DND-41 (cell line): Measurements from ENCODE around the gene PCDH9.
"Not testable (repeated sequence)": the region's sequence is repeated elsewhere in the genome, so short reads cannot be mapped to it uniquely, and the experiment has no call there.

Source experiments
- ATAC-seq: fragments of 200-7000 bp; cut with Tn5 transposase; 3 replicates; pipeline ENCODE4 v1.9.1; 2021; ENCODE audit warnings: low read depth; ENCODE audit not compliant: insufficient read depth
- DNase-seq: peaks from one replicate; pipeline ENCODE4 v3.0.0-alpha.2; 2020
- H2AFZ ChIP-seq: 2 replicates; pipeline ENCODE4 v1.6.0; 2012; ENCODE audit warnings: low read depth, low read length
- H3K27ac ChIP-seq: 2 replicates; pipeline ENCODE4 v1.5.1; 2012; ENCODE audit warnings: low read length, inconsistent platforms
- H3K27me3 ChIP-seq: fragments of 200-600 bp; sonication (generic); 2 replicates; pipeline ENCODE4 v1.6.0; 2012; ENCODE audit warnings: low read length, mild to moderate bottlenecking, inconsistent platforms; ENCODE audit not compliant: insufficient read depth, poor library complexity
- H3K36me3 ChIP-seq: 2 replicates; pipeline ENCODE4 v1.5.1; 2012; ENCODE audit warnings: low read length, inconsistent platforms; ENCODE audit not compliant: insufficient read depth
- H3K4me1 ChIP-seq: 2 replicates; pipeline ENCODE4 v1.5.1; 2012; ENCODE audit warnings: mild to moderate bottlenecking, low read length; ENCODE audit not compliant: insufficient read depth
- H3K4me2 ChIP-seq: 2 replicates; pipeline ENCODE4 v1.6.0; 2012; ENCODE audit warnings: mild to moderate bottlenecking, moderate library complexity, low read length, inconsistent platforms; ENCODE audit not compliant: insufficient read depth
- H3K4me3 ChIP-seq, 2 experiments: fragments of 200-600 bp in 1 of 2; shearing (Covaris generic) in 1 of 2; 2 replicates each; pipeline ENCODE4 v1.5.1; 2012 to 2016; ENCODE audit warnings: inconsistent platforms in 2 of 2, low read length in 2 of 2, mild to moderate bottlenecking in 2 of 2, low read depth in 1 of 2, moderate library complexity in 1 of 2
- H3K79me2 ChIP-seq: 2 replicates; pipeline ENCODE4 v1.6.0; 2012; ENCODE audit warnings: low read length, inconsistent platforms; ENCODE audit not compliant: insufficient read depth
- H3K9ac ChIP-seq: 2 replicates; pipeline ENCODE4 v1.6.0; 2012; ENCODE audit warnings: low read depth, mild to moderate bottlenecking, inconsistent platforms, low read length, moderate library complexity
- H3K9me3 ChIP-seq: 2 replicates; pipeline ENCODE4 v1.5.1; 2012; ENCODE audit warnings: low read length, moderate library complexity, mild to moderate bottlenecking, inconsistent platforms; ENCODE audit not compliant: insufficient read depth, severe bottlenecking
- H4K20me1 ChIP-seq: 2 replicates; pipeline ENCODE4 v1.6.0; 2012; ENCODE audit warnings: low read length; ENCODE audit not compliant: insufficient read depth
- CTCF ChIP-seq: IDR thresholded peaks from 2 replicates; pipeline ENCODE4 v1.5.1; 2012; ENCODE audit warnings: borderline replicate concordance, low read length, moderate library complexity, mild to moderate bottlenecking; ENCODE audit not compliant: poor library complexity, severe bottlenecking; ENCODE audit errors: extremely low read depth
- EZH2 ChIP-seq: IDR thresholded peaks from 3 replicates; pipeline ENCODE4 v1.6.1; 2012; ENCODE audit warnings: borderline replicate concordance, low read depth, mild to moderate bottlenecking, moderate library complexity, low read length, inconsistent platforms; ENCODE audit not compliant: severe bottlenecking

PCDH9 gene

GRCh38 chr13:66888698-66889097, 341.4 kb downstream of the PCDH9 start:
- Histone ChIP-seq H3K36me3 (no peaks in the 10 kb centered on the region), H2AFZ (no peak overlapping the region), H3K9ac (no peak overlapping the region), H3K27me3 (no peaks in the 10 kb centered on the region), H4K20me1 (no peaks in the 10 kb centered on the region), H3K79me2 (no peaks in the 10 kb centered on the region), H3K4me1 (no peaks in the 10 kb centered on the region), H3K4me2 (no peak overlapping the region), H3K4me3 (no peak overlapping the region), H3K9me3 (no peaks in the 10 kb centered on the region), H3K27ac (no peak overlapping the region)
- DNase-seq (no peak), ATAC-seq (no peak)
- TF ChIP-seq EZH2 (no peak), CTCF (no peak)

GRCh38 chr13:66887088-66887487, 343.0 kb downstream of the PCDH9 start:
- H4K20me1 ChIP-seq = no peaks in the 10 kb centered on the region
- H3K27ac ChIP-seq = no peak overlapping the region
- ATAC-seq = no peak
- no peaks in the 10 kb centered on the region for H3K9me3 ChIP-seq
- no peaks in the 10 kb centered on the region for H3K27me3 ChIP-seq
- no peak overlapping the region for H3K4me2 ChIP-seq
- no peak overlapping the region for H2AFZ ChIP-seq
- no peaks in the 10 kb centered on the region for H3K79me2 ChIP-seq
- H3K4me3 ChIP-seq = no peak overlapping the region
- H3K4me1 ChIP-seq = no peaks in the 10 kb centered on the region
- H3K36me3 ChIP-seq = no peaks in the 10 kb centered on the region
- TF ChIP-seq EZH2 (no peak), CTCF (no peak)
- H3K9ac ChIP-seq = no peak overlapping the region
- no peak for DNase-seq

- Histone ChIP-seq H3K27me3 (no peaks in the 10 kb centered on the region), H2AFZ (no peak overlapping the region), H3K9ac (no peak overlapping the region), H3K4me3 (no peak overlapping the region), H4K20me1 (no peaks in the 10 kb centered on the region), H3K9me3 (no peaks in the 10 kb centered on the region), H3K4me1 (no peaks in the 10 kb centered on the region), H3K27ac (no peak overlapping the region), H3K4me2 (no peak overlapping the region), H3K36me3 (no peaks in the 10 kb centered on the region), H3K79me2 (no peaks in the 10 kb centered on the region)
- ATAC-seq (0 out of 3 replicates have a peak, but pooled peaks have one; percentile 42), DNase-seq (peak; percentile 5)
- TF ChIP-seq EZH2 (no peak), CTCF (no peak)
These were observed 343.9 kb downstream of the PCDH9 start for GRCh38 chr13:66886264-66886663.

- H3K27me3 ChIP-seq, H3K4me2 ChIP-seq, ATAC-seq, H3K9me3 ChIP-seq, H3K4me1 ChIP-seq, H3K79me2 ChIP-seq, H3K4me3 ChIP-seq, H4K20me1 ChIP-seq, H2AFZ ChIP-seq, H3K27ac ChIP-seq, H3K9ac ChIP-seq, DNase-seq, H3K36me3 ChIP-seq: not testable (repeated sequence)
These were observed 349.0 kb downstream of the PCDH9 start for GRCh38 chr13:66881170-66881569.
